GM12864 (cell line): ENCODE data around the gene NEK11.
"Not testable (repeated sequence)": the region's sequence is repeated elsewhere in the genome, so short reads cannot be mapped to it uniquely, and the experiment has no call there.

Experiments
- DNase-seq: peaks from one replicate; pipeline ENCODE4 v3.0.0-alpha.2; 2011; ENCODE audit warnings: low read depth
- H3K4me3 ChIP-seq: 2 replicates; pipeline ENCODE4 v1.5.1; 2011; ENCODE audit warnings: mild to moderate bottlenecking, low read depth, low read length, control low read depth
- CTCF ChIP-seq: IDR thresholded peaks from 2 replicates; pipeline ENCODE4 v1.5.1; 2011; ENCODE audit warnings: low read depth, mild to moderate bottlenecking, moderate library complexity, low read length, control low read depth, inconsistent platforms; ENCODE audit errors: missing control alignments

NEK11 gene

GRCh38 chr3:131374741-131375140 lies 348.1 kb downstream of the NEK11 start:
- H3K4me3 ChIP-seq, result no peak overlapping the region
- TF ChIP-seq CTCF, result no peak
- DNase-seq, result no peak

- H3K4me3 ChIP-seq, result peak overlapping the region; percentile 66
- not testable (repeated sequence) for DNase-seq
Observed at GRCh38 chr3:131380821-131381444, 354.3 kb downstream of the NEK11 start.

GRCh38 chr3:131381445-131382291 lies 355.0 kb downstream of the NEK11 start, which contains the start of gene NUDT16:
TSS of gene NUDT16 (plus strand) at chr3:131381774. CDS start at chr3:131381805, 31 bp downstream.
- TF ChIP-seq CTCF, result peak; percentile 5
- peak within 1 kb of the TSS; percentile 66 for H3K4me3 ChIP-seq
- DNase-seq, result peak; percentile 93

- no peak overlapping the region for H3K4me3 ChIP-seq
- DNase-seq, result no peak
- TF ChIP-seq CTCF, result no peak
Observed at GRCh38 chr3:131386429-131387165, 359.9 kb downstream of the NEK11 start.

GRCh38 chr3:131387796-131388489 lies 361.3 kb downstream of the NEK11 start:
- no peak for TF ChIP-seq CTCF
- no peak overlapping the region for H3K4me3 ChIP-seq
- DNase-seq, result no peak

- no peak for DNase-seq
- H3K4me3 ChIP-seq, result no peak overlapping the region
- no peak for TF ChIP-seq CTCF
Observed at GRCh38 chr3:131388490-131388799, 361.8 kb downstream of the NEK11 start.

GRCh38 chr3:131390331-131390730 lies 363.7 kb downstream of the NEK11 start:
- DNase-seq, result no peak
- no peak for TF ChIP-seq CTCF
- no peak overlapping the region for H3K4me3 ChIP-seq
